ACHN (cell line): ENCODE results near the gene HDAC3.

Experiments
- DNase-seq: peaks from one replicate; pipeline ENCODE4 v3.0.0-alpha.2; 2015
- in situ Hi-C: cut with HindIII; loops from 2 replicates; pipeline ENCODE4 v1.10.0; 2017; ENCODE audit warnings: low sequenced_read_pairs, low pct_ligation_motif_present, low pct_unique_long_range_greater_than_20kb

Gene HDAC3

GRCh38 chr5:141636413-141637122, at the start of gene HDAC3, which contains the start of gene RELL2:
Gene HDAC3, minus strand, starts transcription at chr5:141636849. Its CDS starts 59 bp downstream, at chr5:141636790.
Gene RELL2, plus strand, starts transcription at chr5:141636997. Its CDS starts 1,229 bp downstream, at chr5:141638226.
- peak; percentile 87 for DNase-seq
- in situ Hi-C loops: no loop called here

- in situ Hi-C loops: no loop called here
- DNase-seq: no peak
These were observed 48.9 kb upstream of the HDAC3 start for GRCh38 chr5:141685591-141685990.

- DNase-seq: no peak
- in situ Hi-C loops: no loop called here
These were observed 47.0 kb upstream of the HDAC3 start for GRCh38 chr5:141683596-141684141.

GRCh38 chr5:141681695-141682641, 45.3 kb upstream of the HDAC3 start, which contains the start of gene ARAP3:
Gene ARAP3, minus strand, starts transcription at chr5:141682230. Its CDS starts 1,744 bp downstream, at chr5:141680486.
- peak; percentile 77 for DNase-seq
- in situ Hi-C loops: no loop called here

- in situ Hi-C loops: no loop called here
These were observed 44.6 kb upstream of the HDAC3 start for GRCh38 chr5:141681295-141681694.

GRCh38 chr5:141680751-141681201, 44.1 kb upstream of the HDAC3 start:
- DNase-seq: no peak
- in situ Hi-C loops: no loop called here

More at GRCh38 chr5:141681295-141681694, 44.6 kb upstream of the HDAC3 start:
- DNase-seq: no peak

GRCh38 chr5:141680178-141680577, 43.5 kb upstream of the HDAC3 start:
- in situ Hi-C loops: no loop called here
- DNase-seq: no peak

GRCh38 chr5:141677415-141677814, 40.8 kb upstream of the HDAC3 start:
- peak; percentile 22 for DNase-seq
- in situ Hi-C loops: no loop called here

- no peak for DNase-seq
- in situ Hi-C loops: no loop called here
These were observed 39.0 kb upstream of the HDAC3 start for GRCh38 chr5:141675672-141676071.

GRCh38 chr5:141674747-141675146, 38.1 kb upstream of the HDAC3 start:
- DNase-seq: no peak
- in situ Hi-C loops: no loop called here

GRCh38 chr5:141672841-141673813, 36.5 kb upstream of the HDAC3 start:
- in situ Hi-C loops: no loop called here
- DNase-seq: no peak

GRCh38 chr5:141672071-141672840, 35.6 kb upstream of the HDAC3 start:
- DNase-seq: no peak
- in situ Hi-C loops: no loop called here

- in situ Hi-C loops: no loop called here
- no peak for DNase-seq
These were observed 32.9 kb upstream of the HDAC3 start for GRCh38 chr5:141669520-141669919.

- in situ Hi-C loops: no loop called here
- no peak for DNase-seq
These were observed 32.1 kb upstream of the HDAC3 start for GRCh38 chr5:141668601-141669265.

- in situ Hi-C loops: no loop called here
- no peak for DNase-seq
These were observed 29.6 kb upstream of the HDAC3 start for GRCh38 chr5:141665995-141666940.
